WTC11 (cell line): ENCODE data around the gene SND1. TPM values are rescaled to one million over a fixed set of nuclear protein-coding genes. Genes with fewer than 3 reads are reported as not detected.

ENCODE experiments used
- ATAC-seq: fragments of 200-7000 bp; cut with Tn5 transposase; 2 replicates; pipeline ENCODE4 v1.10.0; 2021; ENCODE audit warnings: mild to moderate bottlenecking, moderate library complexity
- CTCF ChIA-PET: fragments of 300-600 bp; sonication (Branson Sonifier 250); formaldehyde crosslinking; loops from one replicate; lab custom pipeline; 2021; ENCODE audit warnings: antibody characterized with exemption; lab: Charles Lee
- POLR2A ChIA-PET: fragments of 350-600 bp; sonication (Branson Sonifier 250); formaldehyde crosslinking; loops from one replicate; lab custom pipeline; 2021; ENCODE audit warnings: antibody characterized with exemption; lab: Charles Lee
- DNase-seq: peaks from one replicate; pipeline ENCODE4 v3.0.0; 2021; ENCODE audit warnings: low spot score
- H3K27ac Mint-ChIP-seq: 2 replicates; pipeline ENCODE4 v1.8.0; 2021; ENCODE audit warnings: mixed read lengths
- H3K27me3 Mint-ChIP-seq: 2 replicates; pipeline ENCODE4 v1.8.0; 2021; ENCODE audit warnings: low read depth, mild to moderate bottlenecking, moderate library complexity, mixed read lengths
- H3K36me3 Mint-ChIP-seq: 2 replicates; pipeline ENCODE4 v1.8.0; 2021; ENCODE audit warnings: mixed read lengths
- H3K4me1 Mint-ChIP-seq: 2 replicates; pipeline ENCODE4 v1.8.0; 2022; ENCODE audit warnings: mixed read lengths
- H3K4me3 Mint-ChIP-seq: 2 replicates; pipeline ENCODE4 v1.8.0; 2021; ENCODE audit warnings: mild to moderate bottlenecking, moderate library complexity, mixed read lengths
- H3K9me3 Mint-ChIP-seq: 2 replicates; pipeline ENCODE4 v1.8.0; 2021; ENCODE audit warnings: mixed read lengths
- EMX1 ChIP-seq: fragments of 250-450 bp; sonication (Bioruptor Pico); IDR thresholded peaks from 2 replicates; pipeline ENCODE4 v1.8.0; 2021; ENCODE audit warnings: mild to moderate bottlenecking
- ESRRA ChIP-seq: sonication (generic); formaldehyde crosslinking; IDR thresholded peaks from 2 replicates; pipeline ENCODE4 v1.8.1; 2022; ENCODE audit warnings: mild to moderate bottlenecking, missing genetic modification reagents, borderline replicate concordance
- GRHL2 ChIP-seq: fragments of 250-450 bp; sonication (Bioruptor Pico); IDR thresholded peaks from 2 replicates; pipeline ENCODE4 v1.8.0; 2022; ENCODE audit warnings: mild to moderate bottlenecking, moderate library complexity; ENCODE audit not compliant: insufficient replicate concordance, severe bottlenecking
- GTF2I ChIP-seq: fragments of 250-450 bp; sonication (Bioruptor Pico); conservative IDR thresholded peaks from 2 replicates; pipeline ENCODE4 v1.4.0; 2021; ENCODE audit warnings: mild to moderate bottlenecking
- KAT7 ChIP-seq: sonication (generic); formaldehyde crosslinking; IDR thresholded peaks from 2 replicates; pipeline ENCODE4 v1.8.1; 2023; ENCODE audit warnings: missing genetic modification reagents, mild to moderate bottlenecking, borderline replicate concordance
- MYBL2 ChIP-seq: sonication (generic); formaldehyde crosslinking; IDR thresholded peaks from 2 replicates; pipeline ENCODE4 v1.8.1; 2023; ENCODE audit warnings: mild to moderate bottlenecking, moderate library complexity, missing genetic modification reagents
- NR1H2 ChIP-seq: sonication (generic); formaldehyde crosslinking; IDR thresholded peaks from 2 replicates; pipeline ENCODE4 v1.9.0; 2021; ENCODE audit warnings: mild to moderate bottlenecking, moderate library complexity, missing genetic modification reagents
- NR2C2 ChIP-seq: sonication (generic); formaldehyde crosslinking; IDR thresholded peaks from 2 replicates; pipeline ENCODE4 v1.8.0; 2022; ENCODE audit warnings: mild to moderate bottlenecking, missing genetic modification reagents
- NR3C1 ChIP-seq: sonication (generic); formaldehyde crosslinking; conservative IDR thresholded peaks from 2 replicates; pipeline ENCODE4 v1.8.1; 2023; ENCODE audit warnings: low read depth, mild to moderate bottlenecking, missing genetic modification reagents
- RORB ChIP-seq: fragments of 250-450 bp; sonication (Bioruptor Pico); IDR thresholded peaks from 2 replicates; pipeline ENCODE4 v1.9.0; 2021; ENCODE audit warnings: mild to moderate bottlenecking
- TP53 ChIP-seq: sonication (generic); formaldehyde crosslinking; IDR thresholded peaks from 2 replicates; pipeline ENCODE4 v1.8.1; 2023; ENCODE audit warnings: mild to moderate bottlenecking, missing genetic modification reagents
- ZNF232 ChIP-seq: sonication (generic); formaldehyde crosslinking; IDR thresholded peaks from 2 replicates; pipeline ENCODE4 v1.8.0; 2022; ENCODE audit warnings: mild to moderate bottlenecking, missing genetic modification reagents
- ZNF263 ChIP-seq: sonication (generic); formaldehyde crosslinking; IDR thresholded peaks from 2 replicates; pipeline ENCODE4 v1.8.1; 2022; ENCODE audit warnings: low read depth, mild to moderate bottlenecking, moderate library complexity, missing genetic modification reagents
- ZNF317 ChIP-seq: sonication (generic); formaldehyde crosslinking; IDR thresholded peaks from 2 replicates; pipeline ENCODE4 v1.8.1; 2023; ENCODE audit warnings: low read depth, mild to moderate bottlenecking, moderate library complexity, missing genetic modification reagents, borderline replicate concordance
- total RNA-seq: library from RNA; stranded (reverse); gene quantifications from 3 replicates; pipeline ENCODE4 v1.2.3, GENCODE V29; 2021
- TF ChIP-seq, protein P1 (sequence below): sonication (generic); formaldehyde crosslinking; IDR thresholded peaks from 2 replicates; pipeline ENCODE4 v1.8.1; 2023; ENCODE audit warnings: mild to moderate bottlenecking, moderate library complexity, missing genetic modification reagents
- TF ChIP-seq, protein P2 (sequence below): sonication (generic); formaldehyde crosslinking; IDR thresholded peaks from 2 replicates; pipeline ENCODE4 v1.8.1; 2022; ENCODE audit warnings: low read depth, missing genetic modification reagents, borderline replicate concordance
- TF ChIP-seq, protein P3 (sequence below): fragments of 200-600 bp; IDR thresholded peaks from 2 replicates; pipeline ENCODE4 v1.8.0; 2022; ENCODE audit warnings: antibody characterized with exemption
- TF ChIP-seq, protein P4 (sequence below): sonication (generic); formaldehyde crosslinking; IDR thresholded peaks from 2 replicates; pipeline ENCODE4 v1.8.1; 2022; ENCODE audit warnings: mild to moderate bottlenecking, missing genetic modification reagents, moderate library complexity, borderline replicate concordance

The SND1 gene
- total RNA-seq, 1 experiment from 2014 or later: 261 TPM

DNA sequence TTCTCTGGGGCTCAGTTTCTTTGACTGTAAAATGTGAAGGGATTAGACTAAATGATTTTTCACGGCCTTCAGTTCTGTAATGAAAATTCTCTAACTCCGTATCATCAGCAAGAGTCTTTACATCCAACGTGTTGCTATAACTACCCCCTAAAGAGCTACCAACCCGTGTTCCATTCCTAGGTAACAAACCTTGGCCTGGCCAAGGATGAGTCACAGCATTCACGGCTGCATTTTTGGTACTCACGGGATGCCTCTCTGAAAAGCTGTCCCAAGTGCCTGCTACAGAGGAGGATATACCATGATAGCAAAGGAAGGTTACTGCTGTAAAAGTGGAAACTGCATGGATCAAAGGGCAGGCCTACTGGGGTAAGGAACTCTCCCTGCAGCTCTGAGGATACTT, 373.4 kb downstream of the SND1 start:
- Mint-ChIP-seq H3K4me1 (peaks cover 75% of the 10 kb centered on the region), H3K9me3 (peaks cover 7% of the 10 kb centered on the region; the same call in 1 of the 2 replicates), H3K4me3 (no peak overlapping the region), H3K27me3 (peaks cover 17% of the 10 kb centered on the region), H3K36me3 (peaks cover 15% of the 10 kb centered on the region), H3K27ac (no peak overlapping the region)
- ATAC-seq (no peak), DNase-seq (no peak)
- CTCF ChIA-PET: interaction anchor here (0.9 kb wide), 1 partner anchor 184 kb away, joined by 4 read pairs; no protein-coding TSS in a partner anchor
- POLR2A ChIA-PET: no interaction called here
- no peak for TF ChIP-seq GRHL2 (CRISPR knock-in tag)
- TF ChIP-seq, protein P1, sequence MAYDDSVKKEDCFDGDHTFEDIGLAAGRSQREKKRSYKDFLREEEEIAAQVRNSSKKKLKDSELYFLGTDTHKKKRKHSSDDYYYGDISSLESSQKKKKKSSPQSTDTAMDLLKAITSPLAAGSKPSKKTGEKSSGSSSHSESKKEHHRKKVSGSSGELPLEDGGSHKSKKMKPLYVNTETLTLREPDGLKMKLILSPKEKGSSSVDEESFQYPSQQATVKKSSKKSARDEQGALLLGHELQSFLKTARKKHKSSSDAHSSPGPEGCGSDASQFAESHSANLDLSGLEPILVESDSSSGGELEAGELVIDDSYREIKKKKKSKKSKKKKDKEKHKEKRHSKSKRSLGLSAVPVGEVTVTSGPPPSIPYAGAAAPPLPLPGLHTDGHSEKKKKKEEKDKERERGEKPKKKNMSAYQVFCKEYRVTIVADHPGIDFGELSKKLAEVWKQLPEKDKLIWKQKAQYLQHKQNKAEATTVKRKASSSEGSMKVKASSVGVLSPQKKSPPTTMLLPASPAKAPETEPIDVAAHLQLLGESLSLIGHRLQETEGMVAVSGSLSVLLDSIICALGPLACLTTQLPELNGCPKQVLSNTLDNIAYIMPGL (CRISPR knock-in tag): no peak
- TF ChIP-seq, protein P2, sequence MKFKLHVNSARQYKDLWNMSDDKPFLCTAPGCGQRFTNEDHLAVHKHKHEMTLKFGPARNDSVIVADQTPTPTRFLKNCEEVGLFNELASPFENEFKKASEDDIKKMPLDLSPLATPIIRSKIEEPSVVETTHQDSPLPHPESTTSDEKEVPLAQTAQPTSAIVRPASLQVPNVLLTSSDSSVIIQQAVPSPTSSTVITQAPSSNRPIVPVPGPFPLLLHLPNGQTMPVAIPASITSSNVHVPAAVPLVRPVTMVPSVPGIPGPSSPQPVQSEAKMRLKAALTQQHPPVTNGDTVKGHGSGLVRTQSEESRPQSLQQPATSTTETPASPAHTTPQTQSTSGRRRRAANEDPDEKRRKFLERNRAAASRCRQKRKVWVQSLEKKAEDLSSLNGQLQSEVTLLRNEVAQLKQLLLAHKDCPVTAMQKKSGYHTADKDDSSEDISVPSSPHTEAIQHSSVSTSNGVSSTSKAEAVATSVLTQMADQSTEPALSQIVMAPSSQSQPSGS (CRISPR knock-in tag): no peak

DNA sequence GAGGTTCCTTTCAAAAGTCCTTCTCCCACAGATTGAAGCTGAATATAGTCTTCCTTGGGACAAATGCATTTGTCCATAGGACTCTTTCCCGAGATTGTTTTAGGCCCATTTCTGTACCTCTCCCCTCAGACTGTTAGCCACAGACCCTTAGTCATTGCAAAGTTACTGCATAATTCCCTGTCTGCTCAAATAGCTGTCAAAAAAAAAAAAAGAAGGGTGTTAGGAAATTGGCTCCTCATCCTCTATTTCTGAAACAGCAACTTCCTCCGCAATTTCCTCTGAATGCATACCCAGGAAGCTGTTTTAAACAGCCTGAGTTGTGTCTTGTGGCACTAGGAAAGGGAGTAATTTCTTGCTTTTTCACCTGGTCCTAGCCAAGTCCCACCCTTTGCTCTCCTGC, 373.8 kb downstream of the SND1 start:
- Mint-ChIP-seq H3K4me1 (peaks cover 73% of the 10 kb centered on the region), H3K9me3 (peaks cover 7% of the 10 kb centered on the region; the same call in 1 of the 2 replicates), H3K27me3 (peaks cover 21% of the 10 kb centered on the region), H3K36me3 (peaks cover 13% of the 10 kb centered on the region), H3K27ac (no peak overlapping the region), H3K4me3 (no peak overlapping the region)
- no peak for TF ChIP-seq NR1H2 (CRISPR knock-in tag)
- no peak for TF ChIP-seq NR2C2 (CRISPR knock-in tag)
- TF ChIP-seq EMX1 (CRISPR knock-in tag): no peak
- TF ChIP-seq MYBL2 (CRISPR knock-in tag): no peak
- TF ChIP-seq, protein P3, sequence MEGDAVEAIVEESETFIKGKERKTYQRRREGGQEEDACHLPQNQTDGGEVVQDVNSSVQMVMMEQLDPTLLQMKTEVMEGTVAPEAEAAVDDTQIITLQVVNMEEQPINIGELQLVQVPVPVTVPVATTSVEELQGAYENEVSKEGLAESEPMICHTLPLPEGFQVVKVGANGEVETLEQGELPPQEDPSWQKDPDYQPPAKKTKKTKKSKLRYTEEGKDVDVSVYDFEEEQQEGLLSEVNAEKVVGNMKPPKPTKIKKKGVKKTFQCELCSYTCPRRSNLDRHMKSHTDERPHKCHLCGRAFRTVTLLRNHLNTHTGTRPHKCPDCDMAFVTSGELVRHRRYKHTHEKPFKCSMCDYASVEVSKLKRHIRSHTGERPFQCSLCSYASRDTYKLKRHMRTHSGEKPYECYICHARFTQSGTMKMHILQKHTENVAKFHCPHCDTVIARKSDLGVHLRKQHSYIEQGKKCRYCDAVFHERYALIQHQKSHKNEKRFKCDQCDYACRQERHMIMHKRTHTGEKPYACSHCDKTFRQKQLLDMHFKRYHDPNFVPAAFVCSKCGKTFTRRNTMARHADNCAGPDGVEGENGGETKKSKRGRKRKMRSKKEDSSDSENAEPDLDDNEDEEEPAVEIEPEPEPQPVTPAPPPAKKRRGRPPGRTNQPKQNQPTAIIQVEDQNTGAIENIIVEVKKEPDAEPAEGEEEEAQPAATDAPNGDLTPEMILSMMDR: no peak
- TF ChIP-seq ZNF317: no peak
- TF ChIP-seq GTF2I (CRISPR knock-in tag): no peak
- TF ChIP-seq ZNF232: no peak
- TF ChIP-seq TP53 (CRISPR knock-in tag): no peak
- TF ChIP-seq KAT7 (CRISPR knock-in tag): no peak
- no peak for TF ChIP-seq ZNF263 (CRISPR knock-in tag)
- TF ChIP-seq, protein P4, sequence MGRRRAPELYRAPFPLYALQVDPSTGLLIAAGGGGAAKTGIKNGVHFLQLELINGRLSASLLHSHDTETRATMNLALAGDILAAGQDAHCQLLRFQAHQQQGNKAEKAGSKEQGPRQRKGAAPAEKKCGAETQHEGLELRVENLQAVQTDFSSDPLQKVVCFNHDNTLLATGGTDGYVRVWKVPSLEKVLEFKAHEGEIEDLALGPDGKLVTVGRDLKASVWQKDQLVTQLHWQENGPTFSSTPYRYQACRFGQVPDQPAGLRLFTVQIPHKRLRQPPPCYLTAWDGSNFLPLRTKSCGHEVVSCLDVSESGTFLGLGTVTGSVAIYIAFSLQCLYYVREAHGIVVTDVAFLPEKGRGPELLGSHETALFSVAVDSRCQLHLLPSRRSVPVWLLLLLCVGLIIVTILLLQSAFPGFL (CRISPR knock-in tag): no peak
- no peak for TF ChIP-seq ESRRA (CRISPR knock-in tag)
- no peak for TF ChIP-seq RORB (CRISPR knock-in tag)
- TF ChIP-seq NR3C1 (CRISPR knock-in tag): no peak
- CTCF ChIA-PET: interaction anchor here (0.9 to 1.8 kb wide), 2 partner anchors 10 to 184 kb away, joined by 4 to 5 read pairs; no protein-coding TSS in a partner anchor
- no peak for ATAC-seq
- POLR2A ChIA-PET: no interaction called here
- no peak for DNase-seq
